H1 (cell line): Measurements from ENCODE around the gene EXOC6. TPM values are rescaled to one million over a fixed set of nuclear protein-coding genes. Genes with fewer than 3 reads are reported as not detected.
"Not testable (repeated sequence)": the region's sequence is repeated elsewhere in the genome, so short reads cannot be mapped to it uniquely, and the experiment has no call there.

Experiments used
- CTCF ChIA-PET: fragments of 300-600 bp; sonication (Branson Sonifier 250); formaldehyde crosslinking; loops from one replicate; lab custom pipeline; 2021; ENCODE audit not compliant: partially characterized antibody; lab: Charles Lee
- POLR2A ChIA-PET: fragments of 300-600 bp; sonication (Branson Sonifier 250); formaldehyde crosslinking; loops from one replicate; lab custom pipeline; 2021; ENCODE audit warnings: inconsistent platforms; ENCODE audit not compliant: partially characterized antibody; lab: Charles Lee
- DNase-seq, 2 experiments: peaks; one replicate each; pipeline versions ENCODE4 v3.0.0 to v3.0.0-alpha.2; 2010 to 2022; ENCODE audit warnings: low spot score in 2 of 2, low read depth in 1 of 2, mixed read lengths in 1 of 2
- FAIRE-seq: peaks from 2 replicates; lab custom pipeline; 2011; peaks lifted over from hg19 to GRCh38; lab: Jason Lieb, UNC
- H2AFZ ChIP-seq: 2 replicates; pipeline ENCODE4 v1.8.1; 2012; ENCODE audit warnings: low read length, inconsistent platforms
- H2AK5ac ChIP-seq: 2 replicates; pipeline ENCODE4 v1.6.1; 2013; ENCODE audit warnings: low read depth, low read length
- H2BK120ac ChIP-seq: replicated peaks from 2 replicates; pipeline ENCODE3; 2013; ENCODE audit warnings: low read depth, low read length, inconsistent platforms
- H2BK12ac ChIP-seq: 2 replicates; pipeline ENCODE4 v1.6.1; 2013; ENCODE audit warnings: low read depth, low read length
- H2BK15ac ChIP-seq: 2 replicates; pipeline ENCODE4 v1.6.1; 2013; ENCODE audit warnings: low read length
- H2BK20ac ChIP-seq: 2 replicates; pipeline ENCODE4 v1.6.1; 2013; ENCODE audit warnings: low read length
- H2BK5ac ChIP-seq: 2 replicates; pipeline ENCODE4 v1.6.1; 2013; ENCODE audit warnings: low read depth, low read length
- H3K14ac ChIP-seq: 2 replicates; pipeline ENCODE4 v1.6.1; 2013; ENCODE audit warnings: inconsistent platforms; ENCODE audit not compliant: insufficient read length
- H3K18ac ChIP-seq: 2 replicates; pipeline ENCODE4 v1.6.1; 2013; ENCODE audit warnings: low read length; ENCODE audit errors: extremely low read depth
- H3K23ac ChIP-seq: 2 replicates; pipeline ENCODE4 v1.6.1; 2013; ENCODE audit warnings: inconsistent platforms; ENCODE audit not compliant: insufficient read length
- H3K23me2 ChIP-seq: 2 replicates; pipeline ENCODE4 v1.6.1; 2013; ENCODE audit warnings: low read depth, low read length
- H3K27ac ChIP-seq: 2 replicates; pipeline ENCODE4 v1.6.1; 2011; ENCODE audit warnings: low read depth, low read length, inconsistent platforms
- H3K27me3 ChIP-seq, 4 experiments: replicated peaks in 1 of 4; 1 replicate in 1 of 4; 2 replicates in 3 of 4; pipeline versions ENCODE4 v1.6.1 to v1.8.1; 2011 to 2013; ENCODE audit warnings: low read length in 3 of 4, mild to moderate bottlenecking in 3 of 4, inconsistent platforms in 2 of 4, mixed read lengths in 2 of 4, moderate library complexity in 1 of 4; ENCODE audit not compliant: control insufficient read depth in 3 of 4, insufficient read depth in 3 of 4; ENCODE audit errors: extremely low read depth in 1 of 4
- H3K36me3 ChIP-seq, 4 experiments: 2 replicates each; pipeline versions ENCODE4 v1.6.1 to v1.8.1; 2011 to 2013; ENCODE audit warnings: mild to moderate bottlenecking in 4 of 4, low read length in 3 of 4, moderate library complexity in 2 of 4, control low read depth in 1 of 4, inconsistent platforms in 1 of 4; ENCODE audit not compliant: insufficient read depth in 4 of 4, control insufficient read depth in 2 of 4
- H3K4ac ChIP-seq: replicated peaks from 2 replicates; pipeline ENCODE3; 2013; ENCODE audit warnings: low read length, low read depth, mixed read lengths, inconsistent platforms; ENCODE audit not compliant: insufficient read length
- H3K4me1 ChIP-seq, 4 experiments: replicated peaks in 1 of 4; 1 replicate in 1 of 4; 2 replicates in 3 of 4; pipeline versions ENCODE4 v1.6.1 to v1.8.1; 2011 to 2013; ENCODE audit warnings: low read length in 3 of 4, inconsistent platforms in 2 of 4, mixed read lengths in 1 of 4; ENCODE audit not compliant: insufficient read depth in 4 of 4, control insufficient read depth in 3 of 4
- H3K4me2 ChIP-seq, 2 experiments: 2 replicates each; pipeline versions ENCODE4 v1.6.1 to v1.8.1; 2011 to 2013; ENCODE audit warnings: low read depth in 2 of 2, low read length in 2 of 2, control low read depth in 1 of 2, inconsistent platforms in 1 of 2, mild to moderate bottlenecking in 1 of 2; ENCODE audit not compliant: insufficient read depth in 1 of 2
- H3K4me3 ChIP-seq, 4 experiments: fragments of 200-600, 300-600 bp in 1 of 4; sonication (generic), shearing (Covaris generic), sonication (Bioruptor Twin) in 1 of 4; 2 replicates each; pipeline versions ENCODE4 v1.5.1 to v1.8.1; 2011 to 2016; ENCODE audit warnings: low read length in 4 of 4, low read depth in 3 of 4, control low read depth in 2 of 4, inconsistent platforms in 2 of 4, mild to moderate bottlenecking in 2 of 4, mixed read lengths in 1 of 4, moderate library complexity in 1 of 4; ENCODE audit not compliant: insufficient read depth in 2 of 4; ENCODE audit errors: extremely low read depth in 1 of 4
- H3K56ac ChIP-seq: replicated peaks from 2 replicates; pipeline ENCODE3; 2013; ENCODE audit warnings: low read depth, mild to moderate bottlenecking, mixed read lengths, low read length, inconsistent platforms; ENCODE audit not compliant: insufficient read length
- H3K79me1 ChIP-seq: 2 replicates; pipeline ENCODE4 v1.6.1; 2013; ENCODE audit warnings: low read depth, low read length, control low read depth
- H3K79me2 ChIP-seq, 2 experiments: 2 replicates each; pipeline versions ENCODE4 v1.6.1 to v1.8.1; 2012 to 2013; ENCODE audit warnings: low read length in 2 of 2, mild to moderate bottlenecking in 2 of 2, inconsistent platforms in 1 of 2; ENCODE audit not compliant: insufficient read depth in 2 of 2, control insufficient read depth in 1 of 2
- H3K9ac ChIP-seq, 4 experiments: replicated peaks in 1 of 4; 1 replicate in 1 of 4; 2 replicates in 3 of 4; pipeline versions ENCODE4 v1.6.1 to v1.8.1; 2011 to 2013; ENCODE audit warnings: low read depth in 3 of 4, low read length in 3 of 4, control low read depth in 2 of 4, mild to moderate bottlenecking in 2 of 4, moderate library complexity in 2 of 4, inconsistent platforms in 1 of 4; ENCODE audit errors: extremely low read depth in 1 of 4
- H3K9me3 ChIP-seq, 2 experiments: 2 replicates each; pipeline versions ENCODE4 v1.6.1 to v1.8.1; 2012 to 2013; ENCODE audit warnings: mild to moderate bottlenecking in 2 of 2, moderate library complexity in 2 of 2, control low read depth in 1 of 2, inconsistent platforms in 1 of 2, low read depth in 1 of 2, low read length in 1 of 2, mixed read lengths in 1 of 2; ENCODE audit not compliant: insufficient read depth in 2 of 2
- H4K20me1 ChIP-seq, 2 experiments: replicated peaks in 1 of 2; 2 replicates each; pipeline versions ENCODE3 to v1.8.1; 2011 to 2013; ENCODE audit warnings: inconsistent platforms in 2 of 2, low read length in 2 of 2, mild to moderate bottlenecking in 1 of 2; ENCODE audit not compliant: insufficient read depth in 2 of 2, control insufficient read depth in 1 of 2
- H4K5ac ChIP-seq: 2 replicates; pipeline ENCODE4 v1.6.1; 2013; ENCODE audit warnings: low read length, low read depth, mixed read lengths, inconsistent platforms; ENCODE audit not compliant: insufficient read length
- H4K8ac ChIP-seq: 2 replicates; pipeline ENCODE4 v1.8.0; 2013; ENCODE audit warnings: mild to moderate bottlenecking, moderate library complexity, low read length, inconsistent platforms; ENCODE audit not compliant: insufficient read depth; ENCODE audit errors: extremely low read depth
- H4K91ac ChIP-seq: replicated peaks from 2 replicates; pipeline ENCODE3; 2013; ENCODE audit warnings: low read length, mixed read lengths, inconsistent platforms; ENCODE audit not compliant: insufficient read length
- ASH2L ChIP-seq: fragments of 200-600, 300-600 bp; sonication (generic); IDR thresholded peaks from one replicate; pipeline ENCODE4 v1.7.1; 2017; ENCODE audit warnings: low read length
- RFX5 ChIP-seq: IDR thresholded peaks from 2 replicates; pipeline ENCODE4 v1.6.1; 2011; ENCODE audit warnings: low read depth, low read length, improper control_type of control experiment, borderline replicate concordance
- SIRT6 ChIP-seq: IDR thresholded peaks from one replicate; pipeline ENCODE4 v1.7.1; 2012; ENCODE audit warnings: low read length, inconsistent platforms
- WGBS, 2 experiments: shearing (Covaris generic) in 1 of 2; methylation state at CpG; one replicate each; pipeline versions ENCODE4 v1.1.6 to v1.1.7; 2013 to 2015; ENCODE audit warnings: low lambda C conversion rate in 2 of 2, mixed read lengths in 2 of 2, inconsistent platforms in 1 of 2, low coverage in 1 of 2, missing lambda C conversion rate in 1 of 2; ENCODE audit not compliant: insufficient replicate concordance in 2 of 2, insufficient coverage in 1 of 2, insufficient read length in 1 of 2; ENCODE audit errors: extremely low coverage in 1 of 2, missing lambda C conversion rate in 1 of 2; 5-methylcytosine and 5-hydroxymethylcytosine counted together
- polyA plus RNA-seq, 7 experiments: library from polyadenylated mRNA; depleted of rRNA in 3 of 7; stranded (reverse) in 5 of 7; unstranded in 2 of 7; fragments of >200 nt in 5 of 7; fragments of 200-250 nt in 2 of 7; gene quantifications; 1 replicate in 5 of 7; 2 replicates in 1 of 7; 4 replicates in 1 of 7; pipeline versions ENCODE4 v1.2.1 to v1.2.3, GENCODE V29; 2011 to 2013; ENCODE audit warnings: missing spikeins in 2 of 7, mixed read lengths in 2 of 7
- total RNA-seq: library from RNA; stranded (reverse); fragmentation: NEBNext Ultra II Directional; extraction: Animal tissue kit (Norgen Biotek cat#: 25700); gene quantifications from 2 replicates; pipeline ENCODE4 v1.2.1, GENCODE V29; 2021

Gene EXOC6
- total and polyA plus RNA-seq, 2 of the 8 experiments (the other 6 are each of a cell fraction or from before 2014, with no cell fraction given): 1.7 to 4.5 TPM

DNA sequence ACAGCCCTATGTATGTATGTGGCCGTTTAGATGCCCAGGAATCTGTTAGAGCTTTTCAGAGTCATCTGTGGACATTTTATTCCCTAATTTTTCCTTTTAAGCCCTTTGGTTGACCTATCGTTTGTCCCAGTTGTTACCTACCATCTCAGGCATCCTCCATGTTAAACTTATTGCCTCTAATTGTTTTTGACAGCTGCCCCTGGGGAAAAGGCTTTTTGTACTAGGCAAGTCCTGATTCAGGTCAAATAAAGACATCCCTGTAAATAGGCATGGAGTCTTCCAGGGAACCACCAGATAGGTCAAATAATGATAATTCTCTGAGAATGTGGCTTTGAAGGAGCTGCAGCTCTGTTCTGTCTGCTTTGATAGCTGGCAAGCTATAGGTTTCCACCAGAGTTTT lies 124.6 kb downstream of the EXOC6 start:
- no peak overlapping the region for H2BK120ac ChIP-seq
- no peaks in the 10 kb centered on the region for H4K20me1 ChIP-seq
- H2BK12ac ChIP-seq: no peak overlapping the region
- H3K9ac ChIP-seq: no peak overlapping the region
- peaks cover 0 to 4% of the 10 kb centered on the region in 2 experiments; a peak in 2 of 4 replicates for H3K9me3 ChIP-seq
- H4K91ac ChIP-seq: no peak overlapping the region
- ChIA-PET CTCF (interaction anchor here (1.4 to 2.4 kb wide), 3 partner anchors 8 to 67 kb away, joined by 5 to 9 read pairs (median 6); no protein-coding TSS in a partner anchor), POLR2A (no interaction called here)
- WGBS, 2 experiments: 84% methylated on average over 2 of the region's 2 CpGs; no CpG with 5 or more reads in 1 of the 2 experiments
- H2BK5ac ChIP-seq: no peak overlapping the region
- no peak overlapping the region for H3K56ac ChIP-seq
- no peak overlapping the region for H4K8ac ChIP-seq
- no peak for FAIRE-seq
- no peak overlapping the region for H2BK20ac ChIP-seq
- H2AK5ac ChIP-seq: no peak overlapping the region
- no peak for DNase-seq
- H3K4me3 ChIP-seq: no peak overlapping the region
- H3K14ac ChIP-seq: no peak overlapping the region
- no peaks in the 10 kb centered on the region for H3K79me2 ChIP-seq
- H2BK15ac ChIP-seq: no peak overlapping the region
- H2AFZ ChIP-seq: no peak overlapping the region
- no peak overlapping the region for H3K4ac ChIP-seq
- H3K27ac ChIP-seq: no peak overlapping the region
- TF ChIP-seq SIRT6 (no peak), RFX5 (no peak), ASH2L (no peak)
- H3K79me1 ChIP-seq: no peaks in the 10 kb centered on the region
- no peaks in the 10 kb centered on the region for H3K27me3 ChIP-seq
- no peaks in the 10 kb centered on the region for H3K4me1 ChIP-seq
- H3K23ac ChIP-seq: no peak overlapping the region
- no peaks in the 10 kb centered on the region; a peak in 1 of 8 replicates for H3K36me3 ChIP-seq
- H4K5ac ChIP-seq: no peak overlapping the region
- no peaks in the 10 kb centered on the region for H3K23me2 ChIP-seq
- no peak overlapping the region for H3K18ac ChIP-seq
- no peak overlapping the region for H3K4me2 ChIP-seq

GRCh38 chr10:92976278-92976677 lies 128.0 kb downstream of the EXOC6 start:
- H4K5ac ChIP-seq, H3K56ac ChIP-seq, H3K4me2 ChIP-seq, H3K23me2 ChIP-seq, H2AFZ ChIP-seq, H3K4me3 ChIP-seq, H2BK5ac ChIP-seq, POLR2A ChIA-PET, H3K36me3 ChIP-seq, H3K79me2 ChIP-seq, H2BK12ac ChIP-seq, FAIRE-seq, H4K91ac ChIP-seq, H3K4me1 ChIP-seq, H3K18ac ChIP-seq, H3K27ac ChIP-seq, DNase-seq, H3K9me3 ChIP-seq, H4K20me1 ChIP-seq, H3K79me1 ChIP-seq, H3K9ac ChIP-seq, H2AK5ac ChIP-seq, H3K23ac ChIP-seq, H4K8ac ChIP-seq, H2BK15ac ChIP-seq, H2BK20ac ChIP-seq, H2BK120ac ChIP-seq, CTCF ChIA-PET, H3K14ac ChIP-seq, H3K4ac ChIP-seq, H3K27me3 ChIP-seq: not testable (repeated sequence)
- 88% methylated on average over 2 of the region's 5 CpGs; no CpG with 5 or more reads in 1 of the 2 experiments for WGBS, 2 experiments
